ENCODE data around the gene INPP5F. TPM values are rescaled to one million over a fixed set of nuclear protein-coding genes. Genes with fewer than 3 reads are reported as not detected.

The INPP5F gene
- total and polyA plus RNA-seq, 10 of the 15 experiments (the other 5 are each of a cell fraction or from before 2014, with no cell fraction given) = 6.0 to 49.3 (median 34.3) TPM

DNA sequence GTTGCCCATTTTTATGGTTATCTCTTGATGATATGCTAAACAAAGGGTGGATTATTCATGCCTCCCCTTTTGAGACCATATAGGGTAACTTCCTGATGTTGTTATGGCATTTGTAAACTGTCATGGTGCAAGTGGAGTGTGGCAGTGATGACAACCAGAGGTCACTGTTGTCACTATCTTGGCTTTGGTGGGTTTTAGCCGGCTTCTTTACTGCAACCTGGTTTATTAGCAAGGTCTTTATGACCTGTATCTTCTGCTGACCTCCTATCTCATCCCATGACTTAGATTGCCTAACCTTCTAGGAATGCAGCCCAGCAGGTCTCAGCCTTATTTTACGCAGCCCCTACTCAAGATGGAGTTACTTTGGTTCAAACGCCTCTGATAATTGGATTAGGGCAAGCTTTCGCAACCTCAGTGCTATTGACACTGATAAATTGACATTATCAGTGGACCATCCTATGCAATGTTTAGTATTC is 37.8 kb upstream of the INPP5F start (continued):
- TF ChIP-seq, protein P1, sequence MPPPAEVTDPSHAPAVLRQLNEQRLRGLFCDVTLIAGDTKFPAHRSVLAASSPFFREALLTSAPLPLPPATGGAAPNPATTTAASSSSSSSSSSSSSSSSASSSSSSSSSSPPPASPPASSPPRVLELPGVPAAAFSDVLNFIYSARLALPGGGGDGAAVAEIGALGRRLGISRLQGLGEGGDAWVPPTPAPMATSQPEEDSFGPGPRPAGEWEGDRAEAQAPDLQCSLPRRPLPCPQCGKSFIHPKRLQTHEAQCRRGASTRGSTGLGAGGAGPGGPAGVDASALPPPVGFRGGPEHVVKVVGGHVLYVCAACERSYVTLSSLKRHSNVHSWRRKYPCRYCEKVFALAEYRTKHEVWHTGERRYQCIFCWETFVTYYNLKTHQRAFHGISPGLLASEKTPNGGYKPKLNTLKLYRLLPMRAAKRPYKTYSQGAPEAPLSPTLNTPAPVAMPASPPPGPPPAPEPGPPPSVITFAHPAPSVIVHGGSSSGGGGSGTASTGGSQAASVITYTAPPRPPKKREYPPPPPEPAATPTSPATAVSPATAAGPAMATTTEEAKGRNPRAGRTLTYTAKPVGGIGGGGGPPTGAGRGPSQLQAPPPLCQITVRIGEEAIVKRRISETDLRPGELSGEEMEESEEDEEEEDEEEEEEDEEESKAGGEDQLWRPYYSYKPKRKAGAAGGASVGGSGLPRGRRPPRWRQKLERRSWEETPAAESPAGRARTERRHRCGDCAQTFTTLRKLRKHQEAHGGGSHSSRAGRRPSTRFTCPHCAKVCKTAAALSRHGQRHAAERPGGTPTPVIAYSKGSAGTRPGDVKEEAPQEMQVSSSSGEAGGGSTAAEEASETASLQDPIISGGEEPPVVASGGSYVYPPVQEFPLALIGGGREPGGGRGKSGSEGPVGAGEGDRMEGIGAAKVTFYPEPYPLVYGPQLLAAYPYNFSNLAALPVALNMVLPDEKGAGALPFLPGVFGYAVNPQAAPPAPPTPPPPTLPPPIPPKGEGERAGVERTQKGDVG (CRISPR knock-in tag; IDR thresholded peaks at IDR 0.05) = 0 out of 2 replicates have a peak, but pooled peaks have one; percentile 75
- TF ChIP-seq, protein P2, sequence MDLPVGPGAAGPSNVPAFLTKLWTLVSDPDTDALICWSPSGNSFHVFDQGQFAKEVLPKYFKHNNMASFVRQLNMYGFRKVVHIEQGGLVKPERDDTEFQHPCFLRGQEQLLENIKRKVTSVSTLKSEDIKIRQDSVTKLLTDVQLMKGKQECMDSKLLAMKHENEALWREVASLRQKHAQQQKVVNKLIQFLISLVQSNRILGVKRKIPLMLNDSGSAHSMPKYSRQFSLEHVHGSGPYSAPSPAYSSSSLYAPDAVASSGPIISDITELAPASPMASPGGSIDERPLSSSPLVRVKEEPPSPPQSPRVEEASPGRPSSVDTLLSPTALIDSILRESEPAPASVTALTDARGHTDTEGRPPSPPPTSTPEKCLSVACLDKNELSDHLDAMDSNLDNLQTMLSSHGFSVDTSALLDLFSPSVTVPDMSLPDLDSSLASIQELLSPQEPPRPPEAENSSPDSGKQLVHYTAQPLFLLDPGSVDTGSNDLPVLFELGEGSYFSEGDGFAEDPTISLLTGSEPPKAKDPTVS (IDR thresholded peaks at IDR 0.05; ENCODE audit: low read depth, low read length) = no peak
- TF ChIP-seq POU2F2 (IDR thresholded peaks at IDR 0.05; ENCODE audit: borderline replicate concordance, low read depth, low read length) (no peak), SREBF1 (IDR thresholded peaks at IDR 0.05; ENCODE audit: low read length) (no peak), NFIC (IDR thresholded peaks at IDR 0.05; ENCODE audit: low read depth, low read length) (no peak), NR2F1 (conservative IDR thresholded peaks at IDR 0.05) (0 out of 2 replicates have a peak, but pooled peaks have one; percentile 21), NR2C2 (IDR thresholded peaks at IDR 0.05; ENCODE audit: borderline replicate concordance, control insufficient read depth, insufficient read length, low read depth) (no peak), SIN3A (IDR thresholded peaks at IDR 0.05; ENCODE audit: low read depth, low read length) (no peak), DPF2 (IDR thresholded peaks at IDR 0.05) (peak; percentile 27; the same call in 1 of the 2 replicates), ZBED1 (IDR thresholded peaks at IDR 0.05; ENCODE audit: borderline replicate concordance) (no peak), STAT3 (IDR thresholded peaks at IDR 0.05; ENCODE audit: low read depth, low read length) (no peak), FOXM1 (IDR thresholded peaks at IDR 0.05; ENCODE audit: low read depth, low read length) (no peak), SMC3 (IDR thresholded peaks at IDR 0.05; ENCODE audit: borderline replicate concordance, low read length) (peak; percentile 69)
- TF ChIP-seq, protein P3, sequence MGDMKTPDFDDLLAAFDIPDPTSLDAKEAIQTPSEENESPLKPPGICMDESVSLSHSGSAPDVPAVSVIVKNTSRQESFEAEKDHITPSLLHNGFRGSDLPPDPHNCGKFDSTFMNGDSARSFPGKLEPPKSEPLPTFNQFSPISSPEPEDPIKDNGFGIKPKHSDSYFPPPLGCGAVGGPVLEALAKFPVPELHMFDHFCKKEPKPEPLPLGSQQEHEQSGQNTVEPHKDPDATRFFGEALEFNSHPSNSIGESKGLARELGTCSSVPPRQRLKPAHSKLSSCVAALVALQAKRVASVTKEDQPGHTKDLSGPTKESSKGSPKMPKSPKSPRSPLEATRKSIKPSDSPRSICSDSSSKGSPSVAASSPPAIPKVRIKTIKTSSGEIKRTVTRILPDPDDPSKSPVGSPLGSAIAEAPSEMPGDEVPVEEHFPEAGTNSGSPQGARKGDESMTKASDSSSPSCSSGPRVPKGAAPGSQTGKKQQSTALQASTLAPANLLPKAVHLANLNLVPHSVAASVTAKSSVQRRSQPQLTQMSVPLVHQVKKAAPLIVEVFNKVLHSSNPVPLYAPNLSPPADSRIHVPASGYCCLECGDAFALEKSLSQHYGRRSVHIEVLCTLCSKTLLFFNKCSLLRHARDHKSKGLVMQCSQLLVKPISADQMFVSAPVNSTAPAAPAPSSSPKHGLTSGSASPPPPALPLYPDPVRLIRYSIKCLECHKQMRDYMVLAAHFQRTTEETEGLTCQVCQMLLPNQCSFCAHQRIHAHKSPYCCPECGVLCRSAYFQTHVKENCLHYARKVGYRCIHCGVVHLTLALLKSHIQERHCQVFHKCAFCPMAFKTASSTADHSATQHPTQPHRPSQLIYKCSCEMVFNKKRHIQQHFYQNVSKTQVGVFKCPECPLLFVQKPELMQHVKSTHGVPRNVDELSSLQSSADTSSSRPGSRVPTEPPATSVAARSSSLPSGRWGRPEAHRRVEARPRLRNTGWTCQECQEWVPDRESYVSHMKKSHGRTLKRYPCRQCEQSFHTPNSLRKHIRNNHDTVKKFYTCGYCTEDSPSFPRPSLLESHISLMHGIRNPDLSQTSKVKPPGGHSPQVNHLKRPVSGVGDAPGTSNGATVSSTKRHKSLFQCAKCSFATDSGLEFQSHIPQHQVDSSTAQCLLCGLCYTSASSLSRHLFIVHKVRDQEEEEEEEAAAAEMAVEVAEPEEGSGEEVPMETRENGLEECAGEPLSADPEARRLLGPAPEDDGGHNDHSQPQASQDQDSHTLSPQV (IDR thresholded peaks at IDR 0.05) = peak; percentile 93
- TF ChIP-seq, protein P4, sequence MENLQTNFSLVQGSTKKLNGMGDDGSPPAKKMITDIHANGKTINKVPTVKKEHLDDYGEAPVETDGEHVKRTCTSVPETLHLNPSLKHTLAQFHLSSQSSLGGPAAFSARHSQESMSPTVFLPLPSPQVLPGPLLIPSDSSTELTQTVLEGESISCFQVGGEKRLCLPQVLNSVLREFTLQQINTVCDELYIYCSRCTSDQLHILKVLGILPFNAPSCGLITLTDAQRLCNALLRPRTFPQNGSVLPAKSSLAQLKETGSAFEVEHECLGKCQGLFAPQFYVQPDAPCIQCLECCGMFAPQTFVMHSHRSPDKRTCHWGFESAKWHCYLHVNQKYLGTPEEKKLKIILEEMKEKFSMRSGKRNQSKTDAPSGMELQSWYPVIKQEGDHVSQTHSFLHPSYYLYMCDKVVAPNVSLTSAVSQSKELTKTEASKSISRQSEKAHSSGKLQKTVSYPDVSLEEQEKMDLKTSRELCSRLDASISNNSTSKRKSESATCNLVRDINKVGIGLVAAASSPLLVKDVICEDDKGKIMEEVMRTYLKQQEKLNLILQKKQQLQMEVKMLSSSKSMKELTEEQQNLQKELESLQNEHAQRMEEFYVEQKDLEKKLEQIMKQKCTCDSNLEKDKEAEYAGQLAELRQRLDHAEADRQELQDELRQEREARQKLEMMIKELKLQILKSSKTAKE (IDR thresholded peaks at IDR 0.05; ENCODE audit: low read depth, poor library complexity, severe bottlenecking) = no peak
- TF ChIP-seq, protein P5, sequence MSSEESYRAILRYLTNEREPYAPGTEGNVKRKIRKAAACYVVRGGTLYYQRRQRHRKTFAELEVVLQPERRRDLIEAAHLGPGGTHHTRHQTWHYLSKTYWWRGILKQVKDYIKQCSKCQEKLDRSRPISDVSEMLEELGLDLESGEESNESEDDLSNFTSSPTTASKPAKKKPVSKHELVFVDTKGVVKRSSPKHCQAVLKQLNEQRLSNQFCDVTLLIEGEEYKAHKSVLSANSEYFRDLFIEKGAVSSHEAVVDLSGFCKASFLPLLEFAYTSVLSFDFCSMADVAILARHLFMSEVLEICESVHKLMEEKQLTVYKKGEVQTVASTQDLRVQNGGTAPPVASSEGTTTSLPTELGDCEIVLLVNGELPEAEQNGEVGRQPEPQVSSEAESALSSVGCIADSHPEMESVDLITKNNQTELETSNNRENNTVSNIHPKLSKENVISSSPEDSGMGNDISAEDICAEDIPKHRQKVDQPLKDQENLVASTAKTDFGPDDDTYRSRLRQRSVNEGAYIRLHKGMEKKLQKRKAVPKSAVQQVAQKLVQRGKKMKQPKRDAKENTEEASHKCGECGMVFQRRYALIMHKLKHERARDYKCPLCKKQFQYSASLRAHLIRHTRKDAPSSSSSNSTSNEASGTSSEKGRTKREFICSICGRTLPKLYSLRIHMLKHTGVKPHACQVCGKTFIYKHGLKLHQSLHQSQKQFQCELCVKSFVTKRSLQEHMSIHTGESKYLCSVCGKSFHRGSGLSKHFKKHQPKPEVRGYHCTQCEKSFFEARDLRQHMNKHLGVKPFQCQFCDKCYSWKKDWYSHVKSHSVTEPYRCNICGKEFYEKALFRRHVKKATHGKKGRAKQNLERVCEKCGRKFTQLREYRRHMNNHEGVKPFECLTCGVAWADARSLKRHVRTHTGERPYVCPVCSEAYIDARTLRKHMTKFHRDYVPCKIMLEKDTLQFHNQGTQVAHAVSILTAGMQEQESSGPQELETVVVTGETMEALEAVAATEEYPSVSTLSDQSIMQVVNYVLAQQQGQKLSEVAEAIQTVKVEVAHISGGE (CRISPR knock-in tag; IDR thresholded peaks at IDR 0.05) = no peak
